ENCODE results near the gene NPBWR2. TPM values are rescaled to one million over a fixed set of nuclear protein-coding genes. Genes with fewer than 3 reads are reported as not detected.
A peak's percentile ranks its signal among the peaks of the same experiment; 100 is the strongest.

Gene NPBWR2
- total RNA-seq, 1 donor from 2014 or later, result not detected

DNA sequence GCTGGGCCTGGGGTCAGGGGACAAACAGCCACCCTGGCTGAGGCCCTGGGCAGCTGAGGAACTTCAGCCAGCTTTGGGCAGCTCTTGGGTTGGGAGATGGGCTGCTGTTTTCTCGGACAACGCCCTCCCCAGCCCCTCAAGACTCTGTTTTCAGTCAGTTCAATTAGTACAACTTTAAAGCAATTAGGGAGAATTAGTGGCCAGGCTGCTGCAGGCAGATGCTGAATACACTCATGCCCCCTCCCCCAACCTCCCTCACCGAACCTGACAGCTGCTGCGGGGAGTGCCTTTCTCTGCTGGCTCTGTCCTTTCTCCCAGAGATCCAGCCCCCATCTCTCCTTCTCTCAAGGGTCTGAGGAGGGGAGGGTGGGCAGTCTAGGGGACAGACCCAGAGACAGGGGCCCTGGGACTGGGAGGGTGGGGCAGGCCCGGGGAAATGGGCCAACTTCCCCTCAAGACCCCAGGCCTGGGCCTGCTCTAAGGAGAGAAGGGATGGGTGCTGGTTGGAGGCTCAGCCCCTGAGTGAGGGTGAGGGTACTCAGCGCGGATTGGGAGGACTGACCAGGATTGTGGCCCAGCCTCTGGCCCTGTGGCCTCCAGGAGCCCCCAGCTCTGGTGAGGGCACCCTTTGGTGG, 39.1 kb upstream of the NPBWR2 start:
- Mint-ChIP-seq H3K36me3 (ENCODE audit: low read depth, unreplicated experiment) (peaks cover 2% of the 10 kb centered on the region), H3K9me3 (ENCODE audit: unreplicated experiment) (peaks cover 18% of the 10 kb centered on the region), H3K27me3 (ENCODE audit: low read depth, unreplicated experiment) (peaks cover 26% of the 10 kb centered on the region), H3K4me3 (ENCODE audit: unreplicated experiment) (no peak overlapping the region), H3K27ac (ENCODE audit: unreplicated experiment) (no peak overlapping the region), H3K4me1 (ENCODE audit: low read depth, unreplicated experiment) (no peaks in the 10 kb centered on the region)
- Histone ChIP-seq H3K9me3 (ENCODE audit: insufficient read depth, low read depth, low read length) (peaks cover 6% of the 10 kb centered on the region), H3K27ac (ENCODE audit: low read depth, low read length) (no peak overlapping the region), H3K79me2 (ENCODE audit: insufficient read depth, low read length) (no peaks in the 10 kb centered on the region), H3K9ac (ENCODE audit: low read length) (no peak overlapping the region), H3K27me3 (ENCODE audit: insufficient read depth, low read length) (peaks cover 4% of the 10 kb centered on the region), H3K4me2 (ENCODE audit: low read length) (no peak overlapping the region), H4K20me1 (ENCODE audit: insufficient read depth, low read length) (no peaks in the 10 kb centered on the region), H2AFZ (ENCODE audit: low read depth, low read length) (no peak overlapping the region), H3K4me3 (ENCODE audit: insufficient read depth, low read depth, low read length) (no peak overlapping the region), H3K36me3 (ENCODE audit: insufficient read depth, low read length) (no peaks in the 10 kb centered on the region), H3K4me1 (ENCODE audit: insufficient read depth, low read length) (no peaks in the 10 kb centered on the region)
- TF ChIP-seq, protein P1, sequence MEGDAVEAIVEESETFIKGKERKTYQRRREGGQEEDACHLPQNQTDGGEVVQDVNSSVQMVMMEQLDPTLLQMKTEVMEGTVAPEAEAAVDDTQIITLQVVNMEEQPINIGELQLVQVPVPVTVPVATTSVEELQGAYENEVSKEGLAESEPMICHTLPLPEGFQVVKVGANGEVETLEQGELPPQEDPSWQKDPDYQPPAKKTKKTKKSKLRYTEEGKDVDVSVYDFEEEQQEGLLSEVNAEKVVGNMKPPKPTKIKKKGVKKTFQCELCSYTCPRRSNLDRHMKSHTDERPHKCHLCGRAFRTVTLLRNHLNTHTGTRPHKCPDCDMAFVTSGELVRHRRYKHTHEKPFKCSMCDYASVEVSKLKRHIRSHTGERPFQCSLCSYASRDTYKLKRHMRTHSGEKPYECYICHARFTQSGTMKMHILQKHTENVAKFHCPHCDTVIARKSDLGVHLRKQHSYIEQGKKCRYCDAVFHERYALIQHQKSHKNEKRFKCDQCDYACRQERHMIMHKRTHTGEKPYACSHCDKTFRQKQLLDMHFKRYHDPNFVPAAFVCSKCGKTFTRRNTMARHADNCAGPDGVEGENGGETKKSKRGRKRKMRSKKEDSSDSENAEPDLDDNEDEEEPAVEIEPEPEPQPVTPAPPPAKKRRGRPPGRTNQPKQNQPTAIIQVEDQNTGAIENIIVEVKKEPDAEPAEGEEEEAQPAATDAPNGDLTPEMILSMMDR (IDR thresholded peaks at IDR 0.05; ENCODE audit: insufficient read depth, low read depth, low read length), result no peak
- TF ChIP-seq EZH2 (IDR thresholded peaks at IDR 0.05; ENCODE audit: insufficient read depth, low read length), result no peak
- no peak for FAIRE-seq
- no peak for DNase-seq (ENCODE audit: low read depth)

DNA sequence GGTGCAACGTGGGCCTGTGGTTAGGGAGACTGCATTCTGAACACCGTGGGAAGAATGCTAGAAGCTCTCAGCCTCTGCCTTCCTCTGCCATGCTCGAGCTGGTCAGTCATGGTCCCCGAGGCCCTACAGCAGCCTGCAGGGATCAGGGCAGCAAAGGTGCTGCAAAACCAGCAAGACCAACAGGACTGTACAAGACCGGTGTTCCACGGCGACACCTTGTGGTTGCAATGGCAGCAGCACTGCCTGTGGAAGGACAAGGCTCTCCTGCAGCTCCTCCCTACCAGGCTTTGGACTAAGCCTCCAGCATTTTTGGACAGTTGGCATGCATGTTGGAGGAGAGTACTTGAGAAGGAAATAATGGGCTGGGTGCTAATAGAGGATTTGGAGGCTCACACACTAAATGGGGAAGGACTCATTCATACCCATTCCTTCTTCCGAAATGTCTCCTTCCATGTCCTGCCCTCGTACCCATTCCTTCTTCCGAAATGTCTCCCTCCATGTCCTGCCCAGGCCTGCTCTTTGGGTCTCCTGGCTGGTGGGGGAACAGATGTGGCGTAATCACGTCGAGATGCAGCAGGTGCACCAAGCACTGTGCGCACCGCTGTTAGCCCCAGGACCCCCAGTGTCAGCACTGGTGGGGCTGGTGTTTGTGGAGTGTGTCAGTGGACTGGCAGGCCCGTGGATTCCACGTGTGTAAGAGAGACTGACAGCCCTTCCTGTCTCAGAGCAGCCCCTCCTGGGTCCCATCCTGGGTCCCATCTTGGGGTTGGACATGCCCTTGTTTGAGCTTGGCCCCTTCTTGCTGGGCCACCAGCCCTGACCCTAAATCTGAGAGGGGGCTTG, 38.3 kb upstream of the NPBWR2 start:
- no peaks in the 10 kb centered on the region for H4K20me1 ChIP-seq (ENCODE audit: insufficient read depth, low read length)
- no peak for FAIRE-seq
- TF ChIP-seq, protein P1 (IDR thresholded peaks at IDR 0.05; ENCODE audit: insufficient read depth, low read depth, low read length), result peak; percentile 10
- TF ChIP-seq EZH2 (IDR thresholded peaks at IDR 0.05; ENCODE audit: insufficient read depth, low read length), result no peak
- Mint-ChIP-seq H3K27ac (ENCODE audit: unreplicated experiment) (no peak overlapping the region), H3K4me1 (ENCODE audit: low read depth, unreplicated experiment) (no peaks in the 10 kb centered on the region), H3K4me3 (ENCODE audit: unreplicated experiment) (no peak overlapping the region), H3K27me3 (ENCODE audit: low read depth, unreplicated experiment) (peaks cover 26% of the 10 kb centered on the region), H3K36me3 (ENCODE audit: low read depth, unreplicated experiment) (peaks cover 2% of the 10 kb centered on the region), H3K9me3 (ENCODE audit: unreplicated experiment) (peaks cover 15% of the 10 kb centered on the region)
- no peak overlapping the region for H3K9ac ChIP-seq (ENCODE audit: low read length)
- H2AFZ ChIP-seq (ENCODE audit: low read depth, low read length), result no peak overlapping the region
- peaks cover 6% of the 10 kb centered on the region for H3K9me3 ChIP-seq (ENCODE audit: insufficient read depth, low read depth, low read length)
- no peaks in the 10 kb centered on the region for H3K79me2 ChIP-seq (ENCODE audit: insufficient read depth, low read length)
- no peaks in the 10 kb centered on the region for H3K4me1 ChIP-seq (ENCODE audit: insufficient read depth, low read length)
- no peak for DNase-seq (ENCODE audit: low read depth)
- H3K36me3 ChIP-seq (ENCODE audit: insufficient read depth, low read length), result no peaks in the 10 kb centered on the region
- H3K27me3 ChIP-seq (ENCODE audit: insufficient read depth, low read length), result peaks cover 6% of the 10 kb centered on the region
- H3K4me2 ChIP-seq (ENCODE audit: low read length), result no peak overlapping the region
- H3K4me3 ChIP-seq (ENCODE audit: insufficient read depth, low read depth, low read length), result no peak overlapping the region
- no peak overlapping the region for H3K27ac ChIP-seq (ENCODE audit: low read depth, low read length)

Measured in astrocyte (in vitro differentiated cells and primary cell).